Motor neuron (in vitro differentiated cells): ENCODE results near the gene NDEL1. TPM values are rescaled to one million over a fixed set of nuclear protein-coding genes. Genes with fewer than 3 reads are reported as not detected.
A peak's percentile ranks its signal among the peaks of the same experiment; 100 is the strongest.

Experiments used
- ATAC-seq, 8 experiments: fragments of 200-7000 bp; cut with Tn5 transposase; replicated peaks in 6 of 8; 2 replicates each; pipeline ENCODE4 v1.8.0; 2021; ENCODE audit warnings: mild to moderate bottlenecking in 8 of 8, moderate library complexity in 8 of 8
- H3K27ac ChIP-seq, 2 donors: fragments of 250-450 bp; sonication (Bioruptor Pico); 2 replicates each; pipeline ENCODE4 v1.9.0; 2021; ENCODE audit warnings: antibody characterized with exemption in 2 of 2, mild to moderate bottlenecking in 2 of 2, moderate library complexity in 1 of 2
- H3K4me1 ChIP-seq, 2 donors: fragments of 250-450 bp; sonication (Bioruptor Pico); replicated peaks in 1 of 2; 2 replicates each; pipeline ENCODE4 v1.6.1; 2021; ENCODE audit warnings: antibody characterized with exemption in 2 of 2, mild to moderate bottlenecking in 2 of 2, moderate library complexity in 1 of 2
- H3K4me3 ChIP-seq, 5 donors: fragments of 250-450 bp; sonication (Bioruptor Pico); 2 replicates each; pipeline ENCODE4 v1.9.0; 2021; ENCODE audit warnings: antibody characterized with exemption in 5 of 5, mild to moderate bottlenecking in 5 of 5, moderate library complexity in 4 of 5
- WGBS, 10 experiments: fragments of 450-650 bp; shearing (Covaris generic); methylation state at CpG; one replicate each; pipeline ENCODE4 v1.0.0; 2022; 5-methylcytosine and 5-hydroxymethylcytosine counted together
- in situ Hi-C, 9 experiments: fragments of 400-800 bp; cut with MboI; loops; one replicate each; pipeline ENCODE4 v1.15.0; 2021; ENCODE audit warnings: low sequenced_read_pairs in 9 of 9, low pct_unique_long_range_greater_than_20kb in 2 of 9; ENCODE audit not compliant: unreplicated experiment in 9 of 9
- total RNA-seq, 8 experiments: library from RNA; unstranded; fragments of 300-600 nt; gene quantifications; 2 replicates each; pipeline versions ENCODE4 v1.2.3 to v1.2.4, GENCODE V29; 2022

Gene NDEL1
- total RNA-seq, 8 experiments from 2014 or later, result 31.8 to 63.6 (median 54.6) TPM

GRCh38 chr17:8502126-8502525 is 66.4 kb downstream of the NDEL1 start:
- Histone ChIP-seq H3K27ac (no peak overlapping the region), H3K4me1 (no peaks in the 10 kb centered on the region), H3K4me3 (no peak overlapping the region)
- in situ Hi-C loops, result no loop called here
- 40 to 100% (median 89%) methylated on average over 1 to 2 of the region's 6 CpGs; no CpG with 5 or more reads in 6 of the 10 experiments for WGBS, 10 experiments
- peak in 3 of 8 experiments; percentile 2 to 4 (median 3) for ATAC-seq

GRCh38 chr17:8503368-8503767 is 67.7 kb downstream of the NDEL1 start:
- no peaks in the 10 kb centered on the region for H3K4me1 ChIP-seq
- H3K4me3 ChIP-seq, result no peak overlapping the region
- peak; percentile 33 to 89 (median 80) for ATAC-seq
- 10 to 100% (median 81%) methylated on average over 1 to 3 of the region's 6 CpGs; no CpG with 5 or more reads in 3 of the 10 experiments for WGBS, 10 experiments
- in situ Hi-C loops, result no loop called here
- peak overlapping the region in 1 of 2 donors; percentile 30 for H3K27ac ChIP-seq

- 67 to 100% (median 81%) methylated on average over 2 to 6 of the region's 9 CpGs; no CpG with 5 or more reads in 5 of the 10 experiments for WGBS, 10 experiments
- Histone ChIP-seq H3K4me1 (no peaks in the 10 kb centered on the region), H3K4me3 (no peak overlapping the region), H3K27ac (no peak overlapping the region)
- in situ Hi-C loops, result no loop called here
- ATAC-seq, result peak in 7 of 8 experiments; percentile 14 to 47 (median 30)
Measured at GRCh38 chr17:8503807-8504206, 68.1 kb downstream of the NDEL1 start.

- 50 to 100% (median 98%) methylated on average over 1 to 10 of the region's 18 CpGs; no CpG with 5 or more reads in 4 of the 10 experiments for WGBS, 10 experiments
- no peak for ATAC-seq
- H3K4me3 ChIP-seq, result no peak overlapping the region
- no peak overlapping the region for H3K27ac ChIP-seq
- no peaks in the 10 kb centered on the region for H3K4me1 ChIP-seq
- in situ Hi-C loops, result no loop called here
Measured at GRCh38 chr17:8504460-8505207, 69.0 kb downstream of the NDEL1 start.

- Histone ChIP-seq H3K4me1 (no peaks in the 10 kb centered on the region), H3K27ac (no peak overlapping the region), H3K4me3 (no peak overlapping the region)
- ATAC-seq, result no peak
- in situ Hi-C loops, result no loop called here
- WGBS, 10 experiments, result 87 to 98% (median 90%) methylated on average over 2 to 11 of the region's 14 CpGs; no CpG with 5 or more reads in 2 of the 10 experiments
Measured at GRCh38 chr17:8506145-8506544, 70.5 kb downstream of the NDEL1 start.

- Histone ChIP-seq H3K4me1 (no peaks in the 10 kb centered on the region), H3K4me3 (no peak overlapping the region), H3K27ac (no peak overlapping the region)
- in situ Hi-C loops, result no loop called here
- WGBS, 10 experiments, result 86 to 100% (median 95%) methylated on average over 2 to 11 of the region's 11 CpGs; no CpG with 5 or more reads in 1 of the 10 experiments
- no peak for ATAC-seq
Measured at GRCh38 chr17:8514801-8515200, 79.1 kb downstream of the NDEL1 start.

Other genes starting within 250 kb of the NDEL1 start
- gene BORCS6, start 245.7 kb upstream of the NDEL1 start, total RNA-seq, result 10 to 100 TPM in 1 of 8 experiments, 1 to 10 TPM in 7; 3.5 to 11.1 (median 5.6) TPM
- 10 to 100 TPM in 3 of 8 experiments, 1 to 10 TPM in 4, under 1 TPM in 1; 0.71 to 70.7 (median 3.0) TPM for gene AURKB, start 225.3 kb upstream of the NDEL1 start, total RNA-seq
- 10 to 100 TPM in 5 of 8 experiments, 1 to 10 TPM in 3; 3.9 to 20.9 (median 12.2) TPM for gene CTC1, start 187.8 kb upstream of the NDEL1 start, total RNA-seq
- gene PFAS, start 186.6 kb upstream of the NDEL1 start, total RNA-seq, result 10 to 100 TPM; 19.6 to 71.5 (median 28.3) TPM
- gene RANGRF, start 147.2 kb upstream of the NDEL1 start, total RNA-seq, result 10 to 100 TPM; 17.0 to 26.9 (median 23.1) TPM
- gene SLC25A35, start 140.5 kb upstream of the NDEL1 start, total RNA-seq, result 1 to 10 TPM; 1.0 to 7.9 (median 2.5) TPM
- 1 to 10 TPM in 2 of 8 experiments, under 1 TPM in 4, not detected in 2; 0.13 to 1.6 (median 0.34) TPM for gene ARHGEF15, start 125.6 kb upstream of the NDEL1 start, total RNA-seq
- under 1 TPM in 1 of 8 experiments, not detected in 7; 0.25 TPM for gene ODF4, start 96.0 kb upstream of the NDEL1 start, total RNA-seq
- 1,000 to 10,000 TPM; 3,314 to 6,110 (median 4,631) TPM for gene RPL26, start 52.7 kb upstream of the NDEL1 start, total RNA-seq
- gene RNF222, start 38.1 kb upstream of the NDEL1 start, total RNA-seq, result under 1 TPM; 0.11 to 0.81 (median 0.19) TPM
- 100 to 1,000 TPM in 5 of 8 experiments, 10 to 100 TPM in 3; 67.1 to 263 (median 139) TPM for gene MYH10, start 194.8 kb downstream of the NDEL1 start, total RNA-seq